ENCODE measurements around the gene TRABD2B. TPM values are rescaled to one million over a fixed set of nuclear protein-coding genes. Genes with fewer than 3 reads are reported as not detected.

Gene TRABD2B
- total RNA-seq, 1 donor from 2014 or later = 0.89 TPM

GRCh38 chr1:47837056-47837830 is 159.9 kb downstream of the TRABD2B start:
- DNase-seq (ENCODE audit: low read depth) (no peak), FAIRE-seq (no peak)
- H3K4me2 ChIP-seq (ENCODE audit: low read length) = no peak overlapping the region
- Mint-ChIP-seq H3K27me3 (ENCODE audit: low read depth, unreplicated experiment) (peaks cover 33% of the 10 kb centered on the region), H3K36me3 (ENCODE audit: low read depth, unreplicated experiment) (peaks cover 6% of the 10 kb centered on the region), H3K4me3 (ENCODE audit: unreplicated experiment) (no peak overlapping the region), H3K27ac (ENCODE audit: unreplicated experiment) (no peak overlapping the region), H3K4me1 (ENCODE audit: low read depth, unreplicated experiment) (no peaks in the 10 kb centered on the region), H3K9me3 (ENCODE audit: unreplicated experiment) (peaks cover 9% of the 10 kb centered on the region)
- H3K9me3 ChIP-seq (ENCODE audit: insufficient read depth, low read depth, low read length) = peaks cover 4% of the 10 kb centered on the region
- H3K9ac ChIP-seq (ENCODE audit: low read length) = no peak overlapping the region
- no peaks in the 10 kb centered on the region for H3K27me3 ChIP-seq (ENCODE audit: insufficient read depth, low read length)
- no peak for TF ChIP-seq EZH2 (IDR thresholded peaks at IDR 0.05; ENCODE audit: insufficient read depth, low read length)
- TF ChIP-seq, protein P1, sequence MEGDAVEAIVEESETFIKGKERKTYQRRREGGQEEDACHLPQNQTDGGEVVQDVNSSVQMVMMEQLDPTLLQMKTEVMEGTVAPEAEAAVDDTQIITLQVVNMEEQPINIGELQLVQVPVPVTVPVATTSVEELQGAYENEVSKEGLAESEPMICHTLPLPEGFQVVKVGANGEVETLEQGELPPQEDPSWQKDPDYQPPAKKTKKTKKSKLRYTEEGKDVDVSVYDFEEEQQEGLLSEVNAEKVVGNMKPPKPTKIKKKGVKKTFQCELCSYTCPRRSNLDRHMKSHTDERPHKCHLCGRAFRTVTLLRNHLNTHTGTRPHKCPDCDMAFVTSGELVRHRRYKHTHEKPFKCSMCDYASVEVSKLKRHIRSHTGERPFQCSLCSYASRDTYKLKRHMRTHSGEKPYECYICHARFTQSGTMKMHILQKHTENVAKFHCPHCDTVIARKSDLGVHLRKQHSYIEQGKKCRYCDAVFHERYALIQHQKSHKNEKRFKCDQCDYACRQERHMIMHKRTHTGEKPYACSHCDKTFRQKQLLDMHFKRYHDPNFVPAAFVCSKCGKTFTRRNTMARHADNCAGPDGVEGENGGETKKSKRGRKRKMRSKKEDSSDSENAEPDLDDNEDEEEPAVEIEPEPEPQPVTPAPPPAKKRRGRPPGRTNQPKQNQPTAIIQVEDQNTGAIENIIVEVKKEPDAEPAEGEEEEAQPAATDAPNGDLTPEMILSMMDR (IDR thresholded peaks at IDR 0.05; ENCODE audit: insufficient read depth, low read depth, low read length) = no peak
- H4K20me1 ChIP-seq (ENCODE audit: insufficient read depth, low read length) = no peaks in the 10 kb centered on the region
- no peaks in the 10 kb centered on the region for H3K79me2 ChIP-seq (ENCODE audit: insufficient read depth, low read length)
- H3K4me3 ChIP-seq (ENCODE audit: insufficient read depth, low read depth, low read length) = no peak overlapping the region
- H3K36me3 ChIP-seq (ENCODE audit: insufficient read depth, low read length) = no peaks in the 10 kb centered on the region
- no peaks in the 10 kb centered on the region for H3K4me1 ChIP-seq (ENCODE audit: insufficient read depth, low read length)
- no peak overlapping the region for H2AFZ ChIP-seq (ENCODE audit: low read depth, low read length)
- no peak overlapping the region for H3K27ac ChIP-seq (ENCODE audit: low read depth, low read length)

GRCh38 chr1:47835409-47835808 is 161.8 kb downstream of the TRABD2B start:
- Mint-ChIP-seq H3K27me3 (ENCODE audit: low read depth, unreplicated experiment) (peaks cover 39% of the 10 kb centered on the region), H3K9me3 (ENCODE audit: unreplicated experiment) (peaks cover 9% of the 10 kb centered on the region), H3K27ac (ENCODE audit: unreplicated experiment) (no peak overlapping the region), H3K36me3 (ENCODE audit: low read depth, unreplicated experiment) (peaks cover 8% of the 10 kb centered on the region), H3K4me1 (ENCODE audit: low read depth, unreplicated experiment) (no peaks in the 10 kb centered on the region), H3K4me3 (ENCODE audit: unreplicated experiment) (no peak overlapping the region)
- Histone ChIP-seq H3K4me3 (ENCODE audit: insufficient read depth, low read depth, low read length) (no peak overlapping the region), H3K9me3 (ENCODE audit: insufficient read depth, low read depth, low read length) (peaks cover 4% of the 10 kb centered on the region), H3K36me3 (ENCODE audit: insufficient read depth, low read length) (no peaks in the 10 kb centered on the region), H3K79me2 (ENCODE audit: insufficient read depth, low read length) (no peaks in the 10 kb centered on the region), H3K4me1 (ENCODE audit: insufficient read depth, low read length) (no peaks in the 10 kb centered on the region), H2AFZ (ENCODE audit: low read depth, low read length) (no peak overlapping the region), H3K27me3 (ENCODE audit: insufficient read depth, low read length) (no peaks in the 10 kb centered on the region), H4K20me1 (ENCODE audit: insufficient read depth, low read length) (no peaks in the 10 kb centered on the region), H3K9ac (ENCODE audit: low read length) (no peak overlapping the region), H3K4me2 (ENCODE audit: low read length) (no peak overlapping the region), H3K27ac (ENCODE audit: low read depth, low read length) (no peak overlapping the region)
- FAIRE-seq (no peak), DNase-seq (ENCODE audit: low read depth) (no peak)
- TF ChIP-seq, protein P1 (IDR thresholded peaks at IDR 0.05; ENCODE audit: insufficient read depth, low read depth, low read length) = no peak
- TF ChIP-seq EZH2 (IDR thresholded peaks at IDR 0.05; ENCODE audit: insufficient read depth, low read length) = no peak

- no peaks in the 10 kb centered on the region for H3K4me1 Mint-ChIP-seq (ENCODE audit: low read depth, unreplicated experiment)
- H3K9me3 Mint-ChIP-seq (ENCODE audit: unreplicated experiment) = peaks cover 5% of the 10 kb centered on the region
- TF ChIP-seq, protein P1 (IDR thresholded peaks at IDR 0.05; ENCODE audit: insufficient read depth, low read depth, low read length) = no peak
- TF ChIP-seq EZH2 (IDR thresholded peaks at IDR 0.05; ENCODE audit: insufficient read depth, low read length) = no peak
- H3K36me3 Mint-ChIP-seq (ENCODE audit: low read depth, unreplicated experiment) = peaks cover 10% of the 10 kb centered on the region
- no peak overlapping the region for H3K9ac ChIP-seq (ENCODE audit: low read length)
- DNase-seq (ENCODE audit: low read depth) (no peak), FAIRE-seq (no peak)
- H3K9me3 ChIP-seq (ENCODE audit: insufficient read depth, low read depth, low read length) = peaks cover 4% of the 10 kb centered on the region
- H3K79me2 ChIP-seq (ENCODE audit: insufficient read depth, low read length) = no peaks in the 10 kb centered on the region
- no peaks in the 10 kb centered on the region for H3K27me3 ChIP-seq (ENCODE audit: insufficient read depth, low read length)
- no peak overlapping the region for H3K27ac ChIP-seq (ENCODE audit: low read depth, low read length)
- no peak overlapping the region for H3K4me3 Mint-ChIP-seq (ENCODE audit: unreplicated experiment)
- H2AFZ ChIP-seq (ENCODE audit: low read depth, low read length) = no peak overlapping the region
- no peak overlapping the region for H3K4me2 ChIP-seq (ENCODE audit: low read length)
- H3K27ac Mint-ChIP-seq (ENCODE audit: unreplicated experiment) = no peak overlapping the region
- no peak overlapping the region for H3K4me3 ChIP-seq (ENCODE audit: insufficient read depth, low read depth, low read length)
- peaks cover 42% of the 10 kb centered on the region for H3K27me3 Mint-ChIP-seq (ENCODE audit: low read depth, unreplicated experiment)
- H3K4me1 ChIP-seq (ENCODE audit: insufficient read depth, low read length) = no peaks in the 10 kb centered on the region
- no peaks in the 10 kb centered on the region for H4K20me1 ChIP-seq (ENCODE audit: insufficient read depth, low read length)
- H3K36me3 ChIP-seq (ENCODE audit: insufficient read depth, low read length) = no peaks in the 10 kb centered on the region
Observed at GRCh38 chr1:47834326-47834725, 162.9 kb downstream of the TRABD2B start.
